22Rv1 (cell line): ENCODE results near the gene MYLIP.

Experiments used
- CTCF ChIP-seq: fragments of 450-650 bp; IDR thresholded peaks from 2 replicates; pipeline ENCODE4 v1.5.1; 2017; ENCODE audit warnings: mild to moderate bottlenecking
- ZFX ChIP-seq: fragments of 450-650 bp; IDR thresholded peaks from 2 replicates; pipeline ENCODE4 v1.6.1; 2017; ENCODE audit warnings: antibody characterized with exemption, borderline replicate concordance

GRCh38 chr6:16140607-16141006 lies 11.7 kb downstream of the MYLIP start:
- TF ChIP-seq CTCF (no peak), ZFX (no peak)
